GM18870 (cell line): Measurements from ENCODE around the gene ADPRM.
"Not testable (repeated sequence)": the region's sequence is repeated elsewhere in the genome, so short reads cannot be mapped to it uniquely, and the experiment has no call there.

Experiments
- ATAC-seq: cut with Tn5 transposase; IDR thresholded peaks from one replicate; pipeline ENCODE4 v1.9.1; 2021; ENCODE audit warnings: moderate library complexity; ENCODE audit not compliant: unreplicated experiment

ADPRM gene

DNA sequence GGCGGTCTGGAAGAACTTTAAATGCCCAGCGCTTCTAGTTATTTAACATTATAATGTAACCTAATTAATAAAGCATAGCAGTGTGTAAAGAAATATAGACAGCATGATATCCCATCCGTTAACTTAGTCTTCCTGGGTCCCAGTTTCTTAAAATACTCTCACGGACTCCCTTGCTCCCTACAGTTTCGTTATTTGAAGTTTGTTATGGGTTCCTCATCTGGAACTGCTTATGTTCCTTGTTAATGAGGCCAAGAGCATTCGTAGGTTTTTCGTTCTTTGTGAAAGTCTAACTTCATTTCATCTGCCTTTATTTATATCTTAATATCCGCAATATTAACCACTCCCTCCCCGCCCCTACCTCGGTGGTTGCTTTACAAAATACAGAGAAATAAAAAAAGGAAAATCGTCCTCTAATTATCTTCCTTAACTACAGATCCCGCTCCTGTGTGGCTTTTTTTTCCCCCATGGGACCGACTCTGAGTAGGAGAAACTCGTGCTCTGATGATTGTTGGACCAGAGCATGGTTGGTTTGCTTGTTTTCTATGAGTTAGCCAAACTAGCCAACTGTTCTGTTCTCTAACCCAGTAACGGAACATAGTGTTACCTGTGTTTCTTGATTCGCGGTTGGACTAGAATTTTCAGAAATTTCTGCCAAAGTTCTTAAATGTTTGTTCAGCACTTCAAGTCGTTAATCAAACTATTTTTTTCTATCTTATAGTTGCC, 863 bp downstream of the ADPRM start:
- no peak for ATAC-seq

DNA sequence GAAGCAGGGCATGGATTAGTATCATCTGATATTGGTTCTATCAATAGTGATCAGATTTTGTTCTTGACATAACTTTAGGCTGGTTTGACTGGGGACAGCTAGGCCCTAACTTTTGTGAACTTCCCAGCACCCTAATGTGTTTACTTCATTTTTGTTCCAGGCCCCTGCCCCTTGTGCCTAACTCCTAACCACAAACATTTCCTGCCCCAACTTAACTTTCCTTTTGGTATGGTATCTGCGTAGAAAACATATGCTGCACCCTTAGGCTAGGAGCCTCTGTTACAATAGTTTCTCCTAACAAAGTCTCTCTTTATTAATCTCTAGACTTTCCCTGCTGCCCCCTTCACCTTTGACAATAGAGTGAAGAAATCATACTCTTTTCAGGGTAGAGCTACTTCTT, 2.5 kb downstream of the ADPRM start:
- ATAC-seq: no peak

DNA sequence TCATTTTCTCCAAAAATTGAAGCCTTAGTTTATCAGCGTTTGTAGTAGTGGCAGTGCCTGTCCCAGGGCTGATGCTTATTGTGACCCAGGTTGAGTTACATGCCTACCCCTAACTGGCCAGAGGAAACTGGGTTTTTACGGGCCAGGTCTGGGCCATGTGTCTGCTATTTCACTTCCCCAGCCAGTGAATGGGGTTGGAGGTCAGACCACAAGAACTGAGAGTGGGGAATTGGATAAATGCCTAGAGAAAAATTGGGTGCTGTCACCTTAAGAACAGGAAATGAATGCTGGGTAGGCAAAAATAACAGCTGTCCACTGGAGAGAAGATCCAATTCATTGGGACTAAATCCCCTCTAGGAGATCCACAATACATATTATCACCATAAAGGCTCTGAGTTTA, 5.2 kb downstream of the ADPRM start:
- ATAC-seq: no peak

DNA sequence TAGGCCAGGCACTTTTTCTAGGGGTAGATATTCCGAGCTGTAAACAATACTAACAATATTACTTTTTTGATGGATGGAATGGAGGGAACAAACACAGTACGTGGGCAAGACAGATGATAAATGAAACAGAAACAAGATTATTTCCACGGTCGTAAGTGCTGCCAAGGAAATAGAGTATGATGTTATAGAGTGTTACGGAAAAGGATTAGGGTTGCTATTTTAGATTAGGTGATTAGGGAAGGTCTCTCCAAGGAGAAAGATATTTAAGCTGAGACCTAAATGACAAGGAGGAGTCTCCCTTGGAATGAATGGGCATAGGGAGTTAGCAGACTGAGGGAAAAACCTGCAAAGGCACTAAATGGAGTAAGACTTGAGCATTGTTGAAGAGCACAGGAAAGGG, 8.3 kb downstream of the ADPRM start:
- no peak for ATAC-seq

DNA sequence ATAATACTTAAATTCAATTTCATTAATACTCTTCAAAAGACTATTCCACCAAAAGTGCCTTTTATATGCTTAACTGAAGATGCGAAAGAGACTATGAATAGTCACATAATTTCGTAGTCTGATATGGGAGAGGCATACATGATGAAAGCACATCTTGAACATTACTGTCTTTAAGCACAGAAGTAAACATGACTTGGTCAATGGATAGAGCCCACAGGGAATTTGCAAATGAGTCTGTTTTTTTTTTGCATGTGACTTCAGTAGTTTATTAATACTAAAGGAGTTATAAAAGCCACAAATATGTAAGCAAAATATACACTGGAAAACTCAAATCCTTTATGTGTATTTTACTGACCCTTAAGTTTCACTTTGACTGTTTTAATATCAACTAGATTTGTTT, 15.9 kb downstream of the ADPRM start:
- ATAC-seq: no peak

DNA sequence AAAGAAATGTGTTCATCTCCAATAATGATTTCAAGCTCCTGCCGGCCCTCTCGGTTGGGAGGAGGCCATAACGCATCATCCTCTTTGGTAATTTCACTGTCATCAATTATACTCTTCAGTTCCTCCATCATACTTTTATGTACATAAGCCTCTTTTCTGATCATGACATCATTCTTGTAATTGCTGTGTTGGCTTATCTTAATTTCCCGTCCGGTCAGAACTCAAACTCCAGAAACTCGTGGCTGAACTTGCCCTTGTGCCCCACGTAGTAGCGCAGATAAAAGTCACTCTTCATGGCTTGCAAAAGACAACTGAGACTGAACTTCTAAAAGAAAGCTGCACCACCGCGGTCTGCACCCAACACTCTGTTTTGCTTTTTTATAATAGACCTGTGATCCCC, 18.8 kb downstream of the ADPRM start:
- ATAC-seq: no peak

DNA sequence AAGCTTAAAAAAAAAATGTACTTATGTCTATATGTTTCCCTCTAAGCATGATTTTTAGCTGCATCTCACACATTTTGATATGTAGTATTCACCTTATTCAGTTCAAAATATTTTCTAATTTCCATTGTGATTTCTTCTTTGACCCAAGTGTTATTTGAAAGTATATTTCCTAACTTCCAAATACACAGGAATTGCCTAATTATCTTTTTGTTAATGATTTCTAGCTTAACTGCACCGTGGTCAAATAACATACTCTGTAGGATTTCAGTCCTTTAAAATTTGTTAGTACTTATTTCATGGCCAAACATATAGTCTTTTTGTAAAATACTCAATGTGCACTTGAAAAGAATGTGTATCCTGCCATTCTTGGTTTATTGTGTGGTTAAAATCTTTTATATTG, 21.2 kb downstream of the ADPRM start:
- no peak for ATAC-seq

DNA sequence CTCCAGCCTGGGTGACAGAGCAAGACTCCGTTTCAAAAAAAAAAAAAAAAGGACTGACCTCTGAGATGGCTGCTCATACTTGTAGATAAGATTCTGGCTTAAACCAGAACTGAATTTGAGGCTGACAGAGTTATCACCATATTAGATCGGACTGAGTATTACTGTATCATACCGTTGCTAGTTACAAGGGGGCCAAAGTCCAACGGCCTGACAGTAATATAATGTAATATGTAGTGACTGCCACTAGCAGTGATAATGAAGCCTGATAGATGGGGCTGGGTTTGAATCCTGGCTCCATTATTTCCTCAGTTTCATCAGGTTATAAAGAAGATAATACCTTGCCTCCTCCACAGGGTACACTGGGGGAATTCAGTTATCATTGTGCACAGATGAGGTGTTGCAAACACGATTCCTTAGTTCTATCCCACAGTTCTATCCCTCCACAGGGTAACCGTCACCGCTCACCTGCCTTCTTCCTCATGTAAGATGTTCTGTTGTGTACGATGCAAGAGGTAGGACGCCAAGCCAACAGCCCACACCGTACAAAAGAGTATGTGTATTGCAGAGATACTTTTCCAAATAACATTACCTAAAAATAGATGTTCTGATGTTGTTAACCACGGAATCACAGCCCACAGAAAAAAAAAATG, 27.3 kb downstream of the ADPRM start:
- ATAC-seq: no peak

DNA sequence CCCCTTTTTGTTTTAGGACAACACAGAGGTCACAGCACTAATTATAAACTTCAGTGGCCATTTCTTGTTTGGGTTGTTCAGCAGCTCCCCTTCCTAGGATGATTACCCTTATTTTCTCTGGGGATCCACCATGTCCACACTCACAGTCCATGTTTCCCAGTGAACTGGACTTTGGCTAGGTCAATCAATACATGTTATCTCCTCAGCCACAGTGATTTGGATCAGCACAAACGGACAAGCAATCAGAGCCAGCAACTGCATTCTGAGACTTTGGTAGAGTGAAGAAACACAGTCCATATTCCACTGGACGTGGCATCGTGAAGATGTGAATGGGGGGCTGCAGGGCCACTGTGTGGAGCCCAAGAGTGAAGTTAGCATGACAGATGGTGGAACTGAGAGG, 27.9 kb downstream of the ADPRM start:
- ATAC-seq: no peak

DNA sequence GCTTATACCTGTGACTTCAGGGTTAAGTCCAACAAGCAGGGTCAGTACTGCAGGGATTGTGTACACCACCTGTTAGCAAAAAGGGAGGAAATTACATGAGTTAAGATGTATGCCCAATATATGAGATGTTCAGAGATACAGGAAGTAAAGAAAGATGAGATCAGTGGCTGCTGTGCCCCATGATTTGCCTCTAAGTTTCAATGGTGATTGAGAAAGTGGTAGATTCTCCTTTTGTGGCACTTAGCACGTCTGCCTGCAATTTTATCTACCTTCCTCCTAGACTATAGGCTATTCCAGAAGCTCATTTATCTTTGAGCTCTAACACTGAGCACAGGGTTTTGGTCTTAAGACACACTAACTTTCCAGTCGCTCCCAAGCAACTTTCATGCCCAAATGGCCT, 28.8 kb downstream of the ADPRM start:
- no peak for ATAC-seq

DNA sequence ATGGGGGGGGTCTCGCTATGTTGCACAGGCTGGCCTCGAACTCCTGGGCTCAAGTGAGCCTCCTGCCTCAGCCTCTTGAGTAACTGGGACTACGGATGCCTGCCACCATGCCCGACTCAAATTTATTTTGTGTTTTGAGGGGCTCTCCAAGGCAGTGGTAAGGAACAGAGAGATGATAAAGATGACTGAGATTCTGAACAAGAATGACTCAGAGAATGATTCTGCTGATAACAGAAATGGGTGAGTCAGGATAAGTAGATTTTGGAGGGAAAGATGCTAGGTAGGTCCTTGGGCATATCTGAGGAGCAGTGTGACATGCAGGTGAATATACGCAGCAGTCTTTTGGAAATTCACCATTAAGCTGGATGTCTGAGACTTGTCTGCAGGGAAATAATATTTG, 29.8 kb downstream of the ADPRM start:
- no peak for ATAC-seq

DNA sequence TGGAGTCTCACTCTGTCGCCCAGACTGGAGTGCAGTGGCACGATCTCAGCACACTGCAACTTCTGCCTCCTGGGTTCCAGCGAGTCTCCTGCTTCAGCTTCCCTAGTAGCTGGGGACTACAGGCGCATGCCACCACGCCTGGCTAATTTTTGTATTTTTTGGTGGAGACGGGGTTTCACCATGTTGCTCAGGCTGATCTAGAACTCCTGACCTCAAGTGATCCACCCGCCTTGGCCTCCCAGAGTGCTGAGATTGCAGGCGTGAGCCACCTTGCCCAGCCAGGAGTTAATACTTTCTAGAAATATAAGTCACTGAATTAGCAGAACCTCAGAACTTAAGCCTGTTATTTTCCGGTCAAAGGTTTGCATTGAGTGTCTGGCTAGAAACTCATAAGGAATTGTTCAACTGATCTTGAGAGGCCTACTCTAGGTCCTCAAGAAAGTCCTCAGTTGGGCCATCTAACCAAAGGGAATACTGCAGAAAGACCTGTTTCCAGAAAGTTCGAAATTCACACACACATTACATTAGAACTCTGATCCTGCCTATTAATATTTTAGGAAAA, 31.0 kb downstream of the ADPRM start:
- no peak for ATAC-seq

DNA sequence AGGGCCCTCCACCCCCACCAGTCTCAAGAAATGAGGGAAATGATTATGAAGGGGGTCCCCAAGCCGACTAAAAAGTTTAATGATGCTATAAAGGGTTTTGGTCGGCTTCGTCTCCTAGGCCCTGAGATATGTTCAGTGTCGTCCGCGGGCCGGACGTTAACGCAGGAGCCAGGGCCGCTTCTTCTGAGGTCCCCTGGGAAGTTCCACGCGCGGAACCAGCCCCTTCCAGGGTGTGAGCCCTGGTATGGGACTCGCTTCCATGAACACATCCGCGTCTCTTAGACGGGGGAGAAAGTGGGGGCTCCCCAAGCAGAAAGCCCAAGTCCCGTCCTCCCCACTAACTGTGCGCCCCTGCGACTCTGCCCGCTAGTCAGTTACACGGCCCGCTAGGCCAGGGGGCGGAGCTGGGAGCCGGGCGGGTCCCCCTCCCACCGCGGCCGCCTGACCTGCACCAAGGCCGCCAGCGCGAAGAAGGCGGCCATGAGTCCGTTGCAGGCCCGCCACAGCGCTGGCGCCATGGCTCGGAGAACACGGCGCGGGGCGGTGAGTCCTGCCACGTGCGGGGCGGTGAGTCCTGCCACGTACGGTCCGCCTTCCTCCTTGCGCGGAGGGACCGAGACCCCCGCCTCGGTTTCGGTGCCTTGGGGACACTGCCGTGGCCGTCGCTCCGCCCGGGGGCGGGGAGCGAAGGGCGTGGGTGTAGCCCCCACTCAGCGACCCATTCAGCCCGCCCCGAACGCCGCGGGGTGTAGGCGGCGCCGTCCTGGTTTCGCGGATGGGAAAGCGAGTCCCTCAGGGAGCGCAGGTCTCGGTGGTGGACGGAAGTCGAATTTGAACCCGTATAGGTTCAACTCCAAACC, 32.2 kb downstream of the ADPRM start, which contains the start of gene TMEM220:
TSS of gene TMEM220 (minus strand) at position 690 of the 860 bp plus-strand sequence. CDS start at position 518, 172 bp downstream.
- no peak for ATAC-seq

DNA sequence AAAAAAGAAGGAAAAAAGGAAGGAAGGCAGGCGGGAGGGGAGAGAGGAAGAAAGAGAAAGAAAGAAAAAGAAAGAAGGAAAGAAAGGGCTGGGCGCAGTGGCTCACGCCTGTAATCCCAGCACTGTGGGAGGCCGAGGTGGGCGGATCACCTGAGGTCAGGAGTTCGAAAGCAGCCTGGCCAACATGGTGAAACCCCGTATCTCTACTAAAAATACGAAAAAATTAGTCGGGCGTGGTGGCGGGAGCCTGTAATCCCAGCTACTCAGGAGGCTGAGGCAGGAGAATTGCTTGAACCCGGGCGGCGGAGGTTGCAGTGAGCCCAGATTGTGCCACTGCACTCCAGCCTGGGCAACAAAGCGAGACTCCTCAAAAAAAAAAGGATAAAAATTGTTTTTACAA, 32.9 kb downstream of the ADPRM start:
- ATAC-seq: not testable (repeated sequence)

DNA sequence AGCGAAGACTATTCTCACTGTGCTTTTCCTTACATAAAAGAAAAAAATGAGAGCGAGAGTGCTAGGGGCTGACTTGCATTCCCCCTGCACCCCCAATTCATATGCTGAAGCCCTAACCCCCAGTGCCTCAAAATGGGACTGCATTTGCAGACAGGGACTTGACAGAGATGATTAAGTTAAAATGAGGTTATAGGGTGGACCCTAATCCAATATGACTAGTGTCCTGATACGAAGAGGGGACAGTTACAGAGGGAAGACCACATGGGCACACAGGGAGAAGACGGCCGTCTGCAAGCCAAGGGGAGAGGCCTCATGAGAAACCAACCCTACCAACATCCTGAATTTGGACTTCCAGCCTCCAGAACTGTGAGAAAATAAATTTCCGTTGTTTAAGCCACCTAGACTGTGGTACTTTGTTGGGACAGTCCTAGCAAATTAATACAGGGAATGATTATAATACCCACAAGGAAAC, 34.0 kb downstream of the ADPRM start:
- ATAC-seq: no peak

DNA sequence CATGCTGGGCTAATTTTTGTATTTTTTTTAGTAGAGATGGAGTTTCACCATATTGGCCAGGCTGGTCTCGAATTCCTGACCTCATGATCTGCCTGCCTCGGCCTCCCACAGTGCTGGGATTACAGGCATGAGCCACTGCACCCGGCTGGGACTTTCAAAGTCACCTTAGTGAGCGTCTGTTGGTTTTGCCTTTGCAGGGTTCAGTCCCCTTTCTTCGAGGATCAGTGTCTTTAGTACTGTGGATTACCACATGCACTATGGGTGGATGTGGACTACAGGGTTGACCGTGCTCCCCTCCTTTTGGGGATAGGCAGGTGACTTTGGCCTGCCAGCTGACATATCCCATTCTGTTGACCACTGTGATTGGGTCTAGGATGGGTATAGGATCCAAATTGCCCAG, 34.7 kb downstream of the ADPRM start:
- not testable (repeated sequence) for ATAC-seq

DNA sequence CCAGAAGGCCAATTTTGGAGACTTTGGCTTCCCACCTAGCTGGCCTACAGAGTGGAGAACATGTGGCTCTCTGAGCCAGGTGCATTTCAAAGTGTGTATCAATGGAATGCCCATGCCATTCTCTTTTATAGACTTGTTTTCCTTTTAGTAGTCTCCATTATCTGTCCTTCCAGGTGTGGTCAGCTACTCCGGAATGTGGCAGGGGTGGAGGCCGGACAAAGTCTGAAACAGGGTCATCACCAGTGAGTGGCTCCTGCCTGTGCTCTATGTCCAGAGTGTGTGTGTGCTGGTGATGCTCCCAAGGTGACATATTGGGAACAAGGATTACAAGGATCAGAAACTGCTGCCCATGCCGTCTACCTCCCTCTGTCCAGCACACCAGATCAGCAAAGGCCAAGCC, 36.3 kb downstream of the ADPRM start:
- no peak for ATAC-seq

DNA sequence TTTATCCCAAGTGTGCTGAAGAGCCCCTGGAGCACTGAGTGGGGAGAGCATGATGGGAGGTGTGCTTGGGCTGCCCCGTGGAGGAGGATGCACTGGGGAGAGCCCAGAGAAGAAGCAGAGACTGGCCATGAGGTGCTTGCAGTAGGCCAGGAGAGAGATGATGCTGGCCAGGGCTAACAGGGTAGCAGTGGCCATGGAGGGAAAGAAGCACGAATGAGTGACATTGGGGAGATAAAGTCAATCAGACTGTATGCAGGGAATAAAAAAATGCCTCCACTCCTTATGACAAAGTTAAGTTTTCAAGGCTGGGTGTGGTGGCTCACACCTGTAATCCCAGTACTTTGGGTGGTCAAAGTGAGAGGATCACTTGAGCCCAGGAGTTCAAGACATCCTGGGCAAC, 37.9 kb downstream of the ADPRM start:
- no peak for ATAC-seq

DNA sequence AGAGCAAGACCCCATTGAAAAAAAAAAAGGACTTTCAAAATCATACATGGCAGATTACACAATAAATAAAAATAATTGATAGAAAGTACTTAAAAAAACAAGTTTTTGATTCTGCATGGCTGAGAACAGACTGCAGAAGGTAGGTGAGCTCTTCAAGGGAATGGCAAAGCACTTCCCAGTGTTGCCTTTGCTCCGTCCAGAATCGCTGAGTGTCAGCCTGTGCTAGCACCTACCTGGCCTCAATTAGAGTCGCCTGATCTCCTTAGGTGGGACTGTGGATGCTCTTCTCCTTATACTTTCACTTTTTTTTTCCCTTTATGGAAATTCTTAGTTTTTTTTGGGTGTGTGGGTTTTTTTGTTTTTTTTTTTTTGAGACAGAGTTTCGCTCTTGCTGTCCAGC, 38.4 kb downstream of the ADPRM start:
- no peak for ATAC-seq

DNA sequence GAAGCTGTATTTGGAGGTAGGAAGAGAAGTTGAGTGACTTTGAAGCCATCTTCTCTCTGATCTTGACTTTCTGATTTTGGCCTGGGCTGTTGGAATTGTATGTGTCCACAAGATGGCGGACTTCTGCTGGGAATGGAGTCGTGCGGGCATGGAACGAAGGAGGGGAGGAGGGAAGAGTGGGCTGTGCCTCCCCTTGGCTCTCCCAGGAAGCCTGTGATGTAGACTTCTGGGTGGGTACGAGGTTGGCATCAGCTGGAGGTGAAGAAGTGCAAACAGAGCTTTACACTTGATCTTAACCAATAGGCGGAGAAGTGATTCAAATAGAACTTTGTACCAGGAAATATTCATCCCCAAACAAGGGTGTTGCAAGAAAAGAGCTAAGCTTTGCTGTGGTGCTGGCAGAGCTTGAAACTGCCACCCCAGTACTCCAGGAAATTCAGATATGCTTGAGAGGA, 39.8 kb downstream of the ADPRM start:
- no peak for ATAC-seq

DNA sequence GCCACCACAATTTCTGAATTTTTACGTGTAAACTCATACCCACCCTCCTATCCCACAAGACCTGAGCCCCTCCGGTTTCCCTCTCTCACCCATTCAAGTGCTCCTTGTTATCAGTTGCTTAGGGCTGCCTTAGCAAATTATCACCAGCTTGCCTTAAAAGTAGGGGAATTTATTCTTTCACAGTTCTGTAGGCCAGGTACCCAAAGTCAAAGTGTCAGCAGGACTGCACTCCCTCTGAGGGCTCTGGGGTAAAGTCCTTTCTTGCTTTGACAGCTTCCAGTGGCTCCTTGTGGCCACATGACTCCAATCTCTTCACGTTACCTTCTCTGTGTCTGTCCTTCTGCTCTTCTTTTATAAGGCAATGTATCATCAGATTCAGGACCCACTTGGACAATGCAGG, 40.3 kb downstream of the ADPRM start:
- ATAC-seq: no peak
